ENCODE data around the gene CSNK2A3.
"Not testable (repeated sequence)": the region's sequence is repeated elsewhere in the genome, so short reads cannot be mapped to it uniquely, and the experiment has no call there.

Gene CSNK2A3

GRCh38 chr11:11352878-11353277 is at the start of gene CSNK2A3:
CSNK2A3 (minus strand) TSS chr11:11353250; CDS start chr11:11353119, 131 bp downstream.
- H3K4me1 Mint-ChIP-seq (ENCODE audit: low read depth); H3K36me3 Mint-ChIP-seq (ENCODE audit: low read depth); H3K4me3 Mint-ChIP-seq; H3K9me3 Mint-ChIP-seq; H3K27ac Mint-ChIP-seq: not testable (repeated sequence)
- peaks cover 18% of the 10 kb centered on the region for H3K27me3 Mint-ChIP-seq

DNA sequence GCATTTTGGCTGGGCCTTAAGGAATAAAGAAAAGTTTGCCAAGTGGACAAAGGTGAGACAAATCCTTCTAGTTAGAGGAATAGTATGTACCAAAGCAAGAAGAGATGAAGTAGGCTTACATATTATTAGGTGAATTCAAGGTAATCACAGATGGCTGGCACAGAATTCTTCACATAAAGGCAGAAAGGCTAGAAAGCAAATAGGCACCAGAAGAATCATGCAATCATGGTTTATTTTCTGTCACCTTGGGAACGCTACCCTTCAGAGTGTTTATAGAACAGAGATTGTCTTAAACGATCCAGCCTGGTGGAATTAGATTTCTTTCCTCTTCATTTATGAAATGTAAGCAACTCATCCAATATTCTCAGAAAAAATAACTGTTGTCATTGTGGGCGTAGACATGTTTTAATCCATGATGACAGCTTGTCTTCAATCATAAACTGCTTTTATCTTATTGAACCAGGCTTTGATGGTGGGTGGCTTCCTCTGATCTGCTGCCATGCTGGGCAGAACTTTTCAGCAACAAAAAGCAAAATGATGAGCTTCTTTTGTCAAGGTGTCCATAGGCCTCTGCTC is 49.0 kb upstream of the CSNK2A3 start:
- Mint-ChIP-seq H3K9me3 (no peaks in the 10 kb centered on the region), H3K27me3 (peaks cover 12% of the 10 kb centered on the region), H3K4me3 (no peak overlapping the region), H3K36me3 (ENCODE audit: low read depth) (no peaks in the 10 kb centered on the region), H3K4me1 (ENCODE audit: low read depth) (no peaks in the 10 kb centered on the region), H3K27ac (no peak overlapping the region)

- Mint-ChIP-seq H3K27ac (no peak overlapping the region), H3K36me3 (ENCODE audit: low read depth) (no peaks in the 10 kb centered on the region), H3K4me1 (ENCODE audit: low read depth) (no peaks in the 10 kb centered on the region), H3K4me3 (no peak overlapping the region), H3K9me3 (no peaks in the 10 kb centered on the region), H3K27me3 (peaks cover 11% of the 10 kb centered on the region)
These were observed 47.7 kb upstream of the CSNK2A3 start for GRCh38 chr11:11400635-11401232.

DNA sequence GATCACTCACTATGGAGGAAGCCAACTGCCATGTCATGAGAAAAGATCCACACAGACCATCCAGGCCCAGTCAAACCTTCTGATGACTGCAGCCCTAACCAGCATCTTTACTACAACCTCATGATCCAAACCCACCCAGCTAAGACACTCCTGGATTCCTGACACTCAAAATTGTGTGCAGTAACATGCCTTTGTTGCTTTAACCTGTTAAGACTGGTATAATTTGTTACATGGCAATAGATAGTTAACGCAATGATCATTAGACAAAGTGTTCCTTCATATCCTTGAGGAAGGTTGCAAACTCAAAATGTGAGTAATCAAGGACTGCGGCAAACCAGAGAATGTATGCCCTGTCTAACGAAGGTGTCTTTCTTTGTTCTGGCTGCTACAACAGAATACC is 47.1 kb upstream of the CSNK2A3 start:
- no peak overlapping the region for H3K4me3 Mint-ChIP-seq
- H3K9me3 Mint-ChIP-seq = no peaks in the 10 kb centered on the region
- no peaks in the 10 kb centered on the region for H3K36me3 Mint-ChIP-seq (ENCODE audit: low read depth)
- peaks cover 7% of the 10 kb centered on the region for H3K27me3 Mint-ChIP-seq
- no peak overlapping the region for H3K27ac Mint-ChIP-seq
- no peaks in the 10 kb centered on the region for H3K4me1 Mint-ChIP-seq (ENCODE audit: low read depth)

DNA sequence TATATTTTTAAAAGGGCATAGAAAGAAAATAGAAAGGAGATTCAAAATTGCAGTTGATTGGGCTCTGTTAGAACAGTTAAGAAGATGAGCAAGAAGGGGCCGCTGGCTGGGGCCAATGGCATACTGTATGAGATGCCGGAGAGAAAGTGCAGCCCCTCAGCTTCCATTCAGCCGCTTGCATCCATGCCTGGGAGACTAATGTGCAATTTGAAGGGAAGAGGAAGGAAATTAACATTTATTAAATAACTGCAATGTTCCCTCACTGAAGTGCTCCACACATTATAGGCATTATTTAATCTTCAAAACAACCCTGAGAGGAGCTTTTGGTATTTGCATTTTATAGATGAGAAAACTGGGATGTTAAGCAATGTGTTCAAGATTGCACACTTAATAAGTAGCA is 44.7 kb upstream of the CSNK2A3 start:
- peaks cover 4% of the 10 kb centered on the region for H3K27me3 Mint-ChIP-seq
- no peaks in the 10 kb centered on the region for H3K4me1 Mint-ChIP-seq (ENCODE audit: low read depth)
- H3K4me3 Mint-ChIP-seq = no peak overlapping the region
- no peaks in the 10 kb centered on the region for H3K36me3 Mint-ChIP-seq (ENCODE audit: low read depth)
- no peak overlapping the region for H3K27ac Mint-ChIP-seq
- H3K9me3 Mint-ChIP-seq = no peaks in the 10 kb centered on the region

DNA sequence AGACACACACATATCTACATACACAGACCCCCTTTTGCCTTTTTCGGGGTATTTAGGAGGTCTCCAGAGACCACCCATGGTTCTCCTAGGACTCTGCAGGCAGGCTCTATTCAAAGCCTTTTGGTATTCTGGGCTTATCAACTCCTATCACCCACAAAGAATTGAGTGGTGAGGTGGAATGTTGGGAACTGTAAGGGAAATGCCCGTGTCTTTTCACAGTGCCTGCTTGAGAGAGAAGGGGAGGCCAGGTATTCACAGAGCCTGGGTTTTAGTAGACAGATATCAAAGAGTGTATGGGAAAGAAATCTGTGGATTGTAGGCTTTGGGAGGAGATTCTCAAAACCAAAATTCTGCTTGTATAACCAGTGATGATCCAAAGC is 44.0 kb upstream of the CSNK2A3 start:
- no peak overlapping the region for H3K4me3 Mint-ChIP-seq
- H3K27me3 Mint-ChIP-seq = peaks cover 4% of the 10 kb centered on the region
- H3K27ac Mint-ChIP-seq = no peak overlapping the region
- H3K36me3 Mint-ChIP-seq (ENCODE audit: low read depth) = no peaks in the 10 kb centered on the region
- no peaks in the 10 kb centered on the region for H3K9me3 Mint-ChIP-seq
- H3K4me1 Mint-ChIP-seq (ENCODE audit: low read depth) = no peaks in the 10 kb centered on the region

GRCh38 chr11:11396301-11397035 is 43.4 kb upstream of the CSNK2A3 start:
- no peaks in the 10 kb centered on the region for H3K27me3 Mint-ChIP-seq
- no peak overlapping the region for H3K4me3 Mint-ChIP-seq
- H3K27ac Mint-ChIP-seq = no peak overlapping the region
- no peaks in the 10 kb centered on the region for H3K4me1 Mint-ChIP-seq (ENCODE audit: low read depth)
- H3K9me3 Mint-ChIP-seq = no peaks in the 10 kb centered on the region
- H3K36me3 Mint-ChIP-seq (ENCODE audit: low read depth) = no peaks in the 10 kb centered on the region

- Mint-ChIP-seq H3K4me3 (no peak overlapping the region), H3K36me3 (ENCODE audit: low read depth) (no peaks in the 10 kb centered on the region), H3K9me3 (no peaks in the 10 kb centered on the region), H3K4me1 (ENCODE audit: low read depth) (no peaks in the 10 kb centered on the region), H3K27me3 (no peaks in the 10 kb centered on the region), H3K27ac (no peak overlapping the region)
These were observed 42.1 kb upstream of the CSNK2A3 start for GRCh38 chr11:11395126-11395525.

GRCh38 chr11:11394241-11394640 is 41.2 kb upstream of the CSNK2A3 start:
- no peak overlapping the region for H3K27ac Mint-ChIP-seq
- no peaks in the 10 kb centered on the region for H3K9me3 Mint-ChIP-seq
- no peak overlapping the region for H3K4me3 Mint-ChIP-seq
- no peaks in the 10 kb centered on the region for H3K4me1 Mint-ChIP-seq (ENCODE audit: low read depth)
- H3K27me3 Mint-ChIP-seq = no peaks in the 10 kb centered on the region
- H3K36me3 Mint-ChIP-seq (ENCODE audit: low read depth) = no peaks in the 10 kb centered on the region

DNA sequence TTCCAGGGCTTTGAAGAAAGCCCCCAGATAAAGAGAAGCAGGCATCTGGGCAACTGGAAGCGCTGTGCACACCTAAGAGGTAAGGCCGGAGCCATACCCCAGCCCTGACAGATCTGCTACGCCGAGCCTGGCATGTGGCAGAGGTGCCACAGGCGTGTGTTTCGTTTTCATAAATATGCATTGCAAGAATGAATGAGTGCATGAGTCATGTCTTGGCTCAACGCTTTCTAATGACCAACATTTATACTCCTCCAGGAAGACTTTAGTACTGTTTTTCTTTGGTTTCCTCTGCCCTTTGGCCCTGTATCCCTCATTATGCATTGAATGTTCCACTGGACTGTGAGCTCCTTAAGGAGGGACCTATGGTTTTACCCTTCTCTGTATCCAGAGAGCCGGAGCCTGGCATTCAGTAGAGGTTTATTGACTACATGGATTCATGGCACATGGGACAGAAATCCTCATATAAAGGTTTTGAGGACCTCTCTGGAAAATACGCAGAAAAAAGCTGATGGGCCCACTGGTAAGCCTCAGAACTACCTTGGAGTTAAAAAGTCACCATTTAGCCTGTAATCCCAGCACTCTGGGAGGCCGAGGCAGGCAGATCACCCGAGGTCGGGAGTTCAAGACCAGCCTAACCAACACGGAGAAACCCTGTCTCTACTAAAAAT is 38.9 kb upstream of the CSNK2A3 start:
- no peak overlapping the region for H3K27ac Mint-ChIP-seq
- H3K27me3 Mint-ChIP-seq = peaks cover 4% of the 10 kb centered on the region
- H3K4me1 Mint-ChIP-seq (ENCODE audit: low read depth) = no peaks in the 10 kb centered on the region
- no peaks in the 10 kb centered on the region for H3K9me3 Mint-ChIP-seq
- H3K36me3 Mint-ChIP-seq (ENCODE audit: low read depth) = no peaks in the 10 kb centered on the region
- H3K4me3 Mint-ChIP-seq = no peak overlapping the region

GRCh38 chr11:11391169-11391568 is 38.1 kb upstream of the CSNK2A3 start:
- Mint-ChIP-seq H3K9me3 (no peaks in the 10 kb centered on the region), H3K27ac (no peak overlapping the region), H3K4me3 (no peak overlapping the region), H3K4me1 (ENCODE audit: low read depth) (no peaks in the 10 kb centered on the region), H3K27me3 (peaks cover 4% of the 10 kb centered on the region), H3K36me3 (ENCODE audit: low read depth) (no peaks in the 10 kb centered on the region)

DNA sequence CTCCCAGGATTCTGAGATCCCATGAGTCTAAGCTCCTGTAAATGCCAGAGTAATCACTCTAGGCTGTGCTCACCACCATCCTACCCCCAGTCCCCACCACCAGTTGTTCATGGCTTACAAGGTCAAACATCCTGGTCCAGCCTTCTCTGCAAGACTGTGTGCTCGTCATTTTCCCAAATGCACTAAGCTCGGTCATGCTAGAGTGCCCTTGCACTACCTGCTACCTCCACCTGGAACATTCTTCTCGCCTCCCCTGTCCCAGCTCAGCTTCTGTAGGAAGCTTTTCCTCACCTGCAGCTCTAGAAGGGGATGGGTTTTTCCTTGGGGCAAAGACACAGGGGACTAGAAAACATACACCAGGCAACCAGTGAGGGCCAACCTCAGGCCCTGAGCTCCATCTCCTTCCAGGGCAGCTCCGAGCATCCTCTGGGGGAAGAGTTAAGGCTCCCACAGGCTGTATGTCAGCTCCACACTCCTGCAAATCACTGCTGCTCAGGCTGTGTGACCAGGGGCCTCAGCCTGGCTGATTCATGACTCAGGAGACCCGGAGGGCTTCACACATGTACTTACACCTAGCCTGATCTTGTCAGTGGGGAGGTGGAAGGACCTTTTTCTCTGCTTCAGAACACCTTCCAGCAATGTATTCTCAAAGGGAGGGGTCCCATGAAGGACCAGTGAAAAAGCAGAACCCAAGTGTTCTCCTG is 37.2 kb upstream of the CSNK2A3 start:
- no peaks in the 10 kb centered on the region for H3K36me3 Mint-ChIP-seq (ENCODE audit: low read depth)

DNA sequence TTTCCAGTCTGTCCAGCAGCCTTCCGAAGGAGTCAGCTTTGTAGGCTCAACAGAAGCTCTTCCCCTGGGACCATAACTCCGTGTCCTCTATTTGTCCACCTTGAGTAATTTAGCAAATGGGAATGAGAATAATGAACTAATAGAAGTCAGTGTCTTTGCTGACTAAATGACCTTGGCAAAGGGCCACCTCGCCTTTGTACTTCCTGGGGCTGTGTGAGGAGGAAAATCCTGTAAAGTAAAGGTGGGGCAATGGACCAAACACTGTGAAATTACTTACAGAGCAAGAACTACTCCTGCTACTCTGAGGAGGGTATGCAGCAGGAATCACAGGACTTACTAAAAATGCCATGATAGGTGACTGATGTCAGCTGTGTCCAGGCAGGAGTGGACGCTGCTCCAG is 36.2 kb upstream of the CSNK2A3 start:
- Mint-ChIP-seq H3K9me3 (no peaks in the 10 kb centered on the region), H3K27me3 (peaks cover 4% of the 10 kb centered on the region), H3K4me3 (no peak overlapping the region)

More for the DNA sequence above, 37.2 kb upstream of the CSNK2A3 start:
- Mint-ChIP-seq H3K27me3 (peaks cover 4% of the 10 kb centered on the region), H3K4me3 (no peak overlapping the region), H3K27ac (no peak overlapping the region), H3K4me1 (ENCODE audit: low read depth) (no peaks in the 10 kb centered on the region), H3K9me3 (no peaks in the 10 kb centered on the region)

GRCh38 chr11:11387622-11388305 is 34.7 kb upstream of the CSNK2A3 start:
- Mint-ChIP-seq H3K27ac (no peak overlapping the region), H3K9me3 (no peaks in the 10 kb centered on the region), H3K4me1 (ENCODE audit: low read depth) (no peaks in the 10 kb centered on the region)

More for the DNA sequence above, 36.2 kb upstream of the CSNK2A3 start:
- Mint-ChIP-seq H3K27ac (no peak overlapping the region), H3K36me3 (ENCODE audit: low read depth) (no peaks in the 10 kb centered on the region), H3K4me1 (ENCODE audit: low read depth) (no peaks in the 10 kb centered on the region)

More at GRCh38 chr11:11387622-11388305, 34.7 kb upstream of the CSNK2A3 start:
- no peaks in the 10 kb centered on the region for H3K36me3 Mint-ChIP-seq (ENCODE audit: low read depth)
- peaks cover 4% of the 10 kb centered on the region for H3K27me3 Mint-ChIP-seq
- no peak overlapping the region for H3K4me3 Mint-ChIP-seq

Data from stimulated activated naive CD8-positive, alpha-beta T cell treated with anti-CD3 and anti-CD28 coated beads, Interleukin-15, Interleukin-2, amounts not matched to agents 100 ng/mL and 50 ng/mL, for 24 hours (primary cell).